MCF 10A (cell line): ENCODE results near the gene SPACA9. TPM values are rescaled to one million over a fixed set of nuclear protein-coding genes. Genes with fewer than 3 reads are reported as not detected.

ENCODE experiments used
- BruUV-seq: library from RNA; stranded (reverse); fragments of 400-500 nt; replicated peaks from 2 replicates; lab custom pipeline; 2021; lab: Mats Ljungman, UMichigan
- CTCF ChIA-PET: fragments of 300-600 bp; sonication (Branson Sonifier 250); formaldehyde crosslinking; extraction: SDS; loops from one replicate; lab custom pipeline; 2021; ENCODE audit warnings: antibody characterized with exemption, inconsistent platforms; lab: Yijun Ruan, JAX
- POLR2A ChIA-PET: fragments of 300-600, 350-650 bp; sonication (Branson Sonifier 250); formaldehyde crosslinking; extraction: SDS; loops from one replicate; lab custom pipeline; 2020; ENCODE audit warnings: antibody characterized with exemption, inconsistent platforms; lab: Yijun Ruan, JAX
- DNase-seq: peaks from one replicate; pipeline ENCODE4 v3.0.0-alpha.2; 2018; ENCODE audit not compliant: unreplicated experiment
- H3K27ac Mint-ChIP-seq: one replicate; pipeline ENCODE4 v1.8.0; 2022; ENCODE audit warnings: mild to moderate bottlenecking, low read depth, mixed read lengths; ENCODE audit not compliant: unreplicated experiment
- H3K27me3 Mint-ChIP-seq: one replicate; pipeline ENCODE4 v1.8.0; 2022; ENCODE audit warnings: mixed read lengths; ENCODE audit not compliant: insufficient read depth, unreplicated experiment
- H3K36me3 Mint-ChIP-seq: one replicate; pipeline ENCODE4 v1.8.0; 2022; ENCODE audit warnings: mild to moderate bottlenecking, moderate library complexity, mixed read lengths; ENCODE audit not compliant: insufficient read depth, unreplicated experiment
- H3K4me1 Mint-ChIP-seq: one replicate; pipeline ENCODE4 v1.8.0; 2022; ENCODE audit warnings: mixed read lengths; ENCODE audit not compliant: insufficient read depth, unreplicated experiment
- H3K4me3 Mint-ChIP-seq: one replicate; pipeline ENCODE4 v1.8.0; 2022; ENCODE audit warnings: mild to moderate bottlenecking, moderate library complexity, mixed read lengths; ENCODE audit not compliant: unreplicated experiment
- H3K9me3 Mint-ChIP-seq: one replicate; pipeline ENCODE4 v1.8.0; 2022; ENCODE audit warnings: mixed read lengths; ENCODE audit not compliant: unreplicated experiment
- CTCF ChIP-seq: fragments of 200-600 bp; IDR thresholded peaks from one replicate; pipeline ENCODE4 v1.8.0; 2022; ENCODE audit warnings: antibody characterized with exemption, mild to moderate bottlenecking; ENCODE audit not compliant: unreplicated experiment
- intact Hi-C: fragments of 100-400 bp; cut with micrococcal nuclease; formaldehyde crosslinking; loops from 2 replicates; pipeline ENCODE4 v1.14.1; 2022
- total RNA-seq: library from RNA; stranded (reverse); gene quantifications from 2 replicates; pipeline ENCODE4 v1.2.3, GENCODE V29; 2022

The SPACA9 gene
- total RNA-seq, 1 experiment from 2014 or later, result 4.4 TPM

GRCh38 chr9:132857031-132857430 lies 21.7 kb upstream of the SPACA9 start:
- BruUV-seq, result no TSS peak
- DNase-seq, result peak; percentile 22
- no peak overlapping the region for H3K27ac Mint-ChIP-seq
- peaks cover 26% of the 10 kb centered on the region for H3K27me3 Mint-ChIP-seq
- intact Hi-C loops, result no loop called here
- peaks cover 5% of the 10 kb centered on the region for H3K4me1 Mint-ChIP-seq
- no peak for TF ChIP-seq CTCF
- H3K36me3 Mint-ChIP-seq, result no peaks in the 10 kb centered on the region
- ChIA-PET POLR2A (interaction anchor here (0.6 kb wide), 1 partner anchor 53 kb away, joined by 3 read pairs; no protein-coding TSS in a partner anchor), CTCF (interaction anchor here (0.5 to 0.7 kb wide), 3 partner anchors 48 to 488 kb away, joined by 3 read pairs; no protein-coding TSS in a partner anchor)
- H3K9me3 Mint-ChIP-seq, result no peaks in the 10 kb centered on the region
- H3K4me3 Mint-ChIP-seq, result no peak overlapping the region

- H3K4me1 Mint-ChIP-seq, result peaks cover 5% of the 10 kb centered on the region
- no peak overlapping the region for H3K4me3 Mint-ChIP-seq
- no peak overlapping the region for H3K27ac Mint-ChIP-seq
- CTCF ChIA-PET, result interaction anchor here (0.5 to 0.7 kb wide), 3 partner anchors 48 to 489 kb away, joined by 3 read pairs; no protein-coding TSS in a partner anchor
- no peaks in the 10 kb centered on the region for H3K36me3 Mint-ChIP-seq
- BruUV-seq, result no TSS peak
- H3K9me3 Mint-ChIP-seq, result no peaks in the 10 kb centered on the region
- intact Hi-C loops, result no loop called here
- POLR2A ChIA-PET, result interaction anchor here (0.6 kb wide), 1 partner anchor 9 kb away, joined by 3 read pairs; no protein-coding TSS in a partner anchor
- no peak for DNase-seq
- no peak for TF ChIP-seq CTCF
- H3K27me3 Mint-ChIP-seq, result peaks cover 23% of the 10 kb centered on the region
Observed at GRCh38 chr9:132857616-132858342, 20.9 kb upstream of the SPACA9 start.

- TF ChIP-seq CTCF, result no peak
- POLR2A ChIA-PET, result interaction anchor here (0.6 kb wide), 1 partner anchor 10 kb away, joined by 3 read pairs; no protein-coding TSS in a partner anchor
- DNase-seq, result no peak
- BruUV-seq, result no TSS peak
- CTCF ChIA-PET, result no interaction called here
- Mint-ChIP-seq H3K27ac (no peak overlapping the region), H3K9me3 (no peaks in the 10 kb centered on the region), H3K4me3 (no peak overlapping the region), H3K36me3 (no peaks in the 10 kb centered on the region), H3K4me1 (peaks cover 5% of the 10 kb centered on the region), H3K27me3 (peaks cover 23% of the 10 kb centered on the region)
- intact Hi-C loops, result no loop called here
Observed at GRCh38 chr9:132858751-132859150, 19.9 kb upstream of the SPACA9 start.

- Mint-ChIP-seq H3K9me3 (no peaks in the 10 kb centered on the region), H3K27me3 (peaks cover 6% of the 10 kb centered on the region)
- CTCF ChIA-PET, result no interaction called here
Observed at GRCh38 chr9:132861666-132862065, 17.0 kb upstream of the SPACA9 start.

More at GRCh38 chr9:132861666-132862065, 17.0 kb upstream of the SPACA9 start:
- Mint-ChIP-seq H3K36me3 (no peaks in the 10 kb centered on the region), H3K4me1 (no peaks in the 10 kb centered on the region), H3K4me3 (no peak overlapping the region), H3K27ac (no peak overlapping the region)
- no peak for TF ChIP-seq CTCF
- no TSS peak for BruUV-seq
- intact Hi-C loops, result no loop called here
- POLR2A ChIA-PET, result no interaction called here
- no peak for DNase-seq
